Stimulated activated CD4-positive, alpha-beta T cell treated with anti-CD3 and anti-CD28 coated beads, Interleukin-2, amount 100 ng/mL, for 4 hours (primary cell): ENCODE results near the gene H6PD.
A peak's percentile ranks its signal among the peaks of the same experiment; 100 is the strongest.

Experiments
- DNase-seq: peaks from one replicate; pipeline ENCODE4 v3.0.0-alpha.2; 2020; ENCODE audit warnings: low read depth

Gene H6PD

GRCh38 chr1:9234223-9235095 is at the start of gene H6PD:
TSS of gene H6PD (plus strand) at chr1:9234774. CDS start at chr1:9244935, 10,161 bp downstream.
- DNase-seq, result peak; percentile 40

DNA sequence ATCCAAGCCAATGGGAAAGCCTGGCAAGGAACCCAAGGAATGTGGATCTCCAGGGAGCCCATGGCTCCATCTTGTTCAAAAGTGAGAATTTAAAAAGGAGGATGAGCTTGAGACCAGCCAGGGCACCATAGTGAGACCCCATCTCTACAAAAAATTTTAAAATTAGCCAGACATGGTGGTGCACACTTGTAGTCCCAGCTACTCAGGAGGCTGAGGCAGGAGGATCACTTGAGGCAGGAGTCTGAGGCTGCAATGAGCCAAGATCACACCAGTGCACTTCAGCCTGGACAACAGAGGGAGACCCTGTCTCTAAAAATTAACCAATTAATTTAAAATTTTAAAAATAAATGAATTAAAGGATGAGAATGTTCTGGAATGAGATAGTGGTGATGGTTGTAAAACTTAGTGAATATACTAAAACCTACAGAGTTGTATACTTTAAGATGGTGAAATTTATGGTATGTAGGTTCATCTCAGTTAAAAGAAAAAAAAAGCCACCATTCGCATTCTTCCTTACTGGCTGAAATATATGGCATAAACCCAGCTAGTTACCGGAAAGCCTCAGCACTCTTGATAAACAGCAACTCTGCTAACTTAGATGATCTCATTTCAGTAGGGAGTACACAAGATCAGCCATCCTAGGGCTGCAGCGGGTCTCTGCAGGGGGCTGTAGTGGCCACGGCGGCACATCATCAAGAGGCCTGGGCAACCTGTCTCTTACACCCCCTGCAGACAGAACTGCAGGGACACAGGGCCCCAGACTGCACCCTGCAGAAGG is 48.3 kb upstream of the H6PD start:
- no peak for DNase-seq

GRCh38 chr1:9187004-9187403 is 47.6 kb upstream of the H6PD start:
- DNase-seq, result no peak

- DNase-seq, result no peak
Measured at GRCh38 chr1:9190234-9190633, 44.3 kb upstream of the H6PD start.

DNA sequence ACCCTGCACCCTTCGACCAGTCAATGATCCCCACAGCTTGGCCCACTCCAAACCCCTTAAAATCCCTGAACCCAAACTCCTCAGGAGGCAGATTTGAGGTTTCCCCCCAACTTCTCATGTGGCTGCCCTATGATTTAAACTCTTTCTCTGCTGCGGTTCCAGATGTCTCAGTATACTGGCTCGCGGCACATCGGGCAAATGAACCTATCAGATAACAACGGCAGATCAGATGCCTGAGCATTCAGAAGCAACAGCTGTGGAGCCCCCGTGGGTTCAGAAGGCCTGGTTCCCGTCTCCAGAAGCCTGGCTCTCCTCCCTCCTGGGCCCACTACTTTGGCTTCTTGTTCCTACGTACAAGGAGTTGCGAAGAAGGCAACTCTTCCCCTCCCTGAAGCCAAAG is 43.3 kb upstream of the H6PD start:
- no peak for DNase-seq

- no peak for DNase-seq
Measured at GRCh38 chr1:9192578-9193232, 41.9 kb upstream of the H6PD start.

- DNase-seq, result no peak
Measured at GRCh38 chr1:9193233-9193625, 41.3 kb upstream of the H6PD start.

- no peak for DNase-seq
Measured at GRCh38 chr1:9194024-9194423, 40.5 kb upstream of the H6PD start.

DNA sequence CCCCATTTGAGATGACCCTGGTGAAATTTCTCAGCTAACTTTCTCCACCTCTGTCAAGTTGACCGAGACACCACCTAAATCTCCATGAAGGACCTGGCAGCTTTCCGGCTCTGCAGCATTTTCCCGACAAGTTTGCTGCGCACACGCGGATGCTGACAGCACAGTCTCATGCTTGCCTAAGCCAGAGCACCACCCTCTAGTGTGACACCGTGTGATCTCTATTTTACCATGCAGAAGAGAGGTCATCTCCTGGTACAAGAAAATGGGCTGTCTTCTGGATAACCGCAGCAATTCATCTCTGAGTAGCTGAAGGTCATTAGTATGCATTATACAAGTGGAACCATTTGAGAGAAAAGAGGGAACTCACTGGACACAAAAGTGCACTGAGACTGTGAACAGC is 38.9 kb upstream of the H6PD start:
- DNase-seq, result no peak

DNA sequence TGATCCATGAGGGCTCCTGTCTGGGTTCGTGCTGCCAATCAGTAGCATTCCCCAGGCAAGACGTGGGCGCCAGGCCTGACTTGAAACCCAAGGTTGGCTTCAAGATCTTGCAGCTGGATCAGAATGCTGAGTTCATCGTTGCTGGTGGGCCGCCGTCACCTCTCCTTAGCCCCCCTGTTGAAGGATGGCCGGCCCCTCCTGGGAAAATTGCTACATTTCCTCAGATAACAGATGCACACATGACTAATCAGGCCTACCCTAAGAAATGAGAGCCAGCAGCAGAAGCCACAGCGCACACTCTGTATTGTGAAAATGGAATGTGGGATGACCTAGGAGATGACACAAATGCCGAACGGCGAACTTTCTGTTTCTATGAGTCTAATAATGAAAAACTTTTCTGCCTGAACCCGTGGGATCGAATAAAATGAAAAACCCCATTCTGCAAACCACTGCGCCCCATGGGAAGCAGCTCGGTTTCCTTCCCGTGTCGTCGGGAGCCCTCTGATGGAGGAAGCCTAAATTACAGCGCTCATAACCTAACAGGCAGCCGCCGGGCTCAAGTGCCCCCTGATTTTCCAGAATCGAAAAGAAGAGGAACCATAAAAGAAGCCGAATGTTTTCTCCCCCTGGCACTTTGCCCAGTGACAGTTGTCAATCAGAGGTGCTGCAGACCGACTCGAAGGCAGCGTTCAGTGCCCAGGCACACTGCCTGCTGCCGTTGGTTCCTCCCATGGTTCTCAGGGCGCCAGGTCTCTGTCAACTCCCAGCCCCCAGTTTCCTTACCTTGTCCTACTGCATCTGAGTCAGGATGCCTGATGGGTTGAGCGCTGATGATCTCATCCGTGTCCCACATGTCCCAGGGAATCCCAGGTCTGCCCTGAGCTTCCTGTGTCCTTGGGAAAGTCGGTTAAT is 38.2 kb upstream of the H6PD start:
- peak; percentile 33 for DNase-seq

DNA sequence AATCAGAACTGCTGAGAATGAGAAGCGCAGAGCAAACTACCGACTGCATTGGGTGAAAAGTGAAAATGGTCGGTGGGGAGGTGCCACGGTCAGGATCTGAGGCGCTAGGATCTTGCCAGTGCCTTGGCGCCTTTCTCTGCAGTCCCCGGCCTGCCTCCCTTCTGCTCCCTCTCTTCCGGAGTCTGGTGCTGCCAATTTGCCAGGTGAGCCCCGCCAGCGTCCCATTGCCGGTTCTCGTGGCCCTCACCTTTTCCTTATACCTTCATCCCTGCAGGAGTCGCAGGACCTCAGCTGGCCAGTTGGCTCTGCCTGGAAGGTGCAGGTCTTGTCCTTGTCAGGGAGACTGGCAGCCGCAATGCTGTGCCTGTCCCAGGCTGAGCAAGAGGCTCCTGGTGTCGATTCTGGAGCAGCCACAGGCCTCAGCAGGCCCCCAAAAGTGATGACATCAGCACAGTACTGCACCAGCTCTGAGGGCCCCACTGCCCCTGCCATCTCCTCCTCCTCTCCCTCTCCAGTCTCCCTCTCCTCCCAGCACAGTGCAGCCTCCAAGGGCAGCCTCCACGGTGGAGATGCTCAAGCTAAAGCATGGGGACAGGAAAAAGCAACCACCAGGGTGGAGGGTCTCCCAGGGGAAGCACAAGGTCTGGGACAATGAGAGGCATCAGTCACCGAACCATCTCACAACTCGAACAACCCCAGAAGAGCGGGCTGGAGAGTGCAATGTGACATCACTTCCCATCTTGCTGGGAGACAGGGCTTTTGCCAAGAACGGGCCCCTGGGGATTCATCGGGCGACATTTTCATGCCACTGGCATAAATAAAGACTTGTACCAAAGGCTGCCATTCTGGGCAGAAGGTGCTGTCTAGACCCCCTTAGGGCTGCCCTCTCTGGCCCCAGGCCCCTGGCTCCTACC is 37.1 kb upstream of the H6PD start:
- no peak for DNase-seq

DNA sequence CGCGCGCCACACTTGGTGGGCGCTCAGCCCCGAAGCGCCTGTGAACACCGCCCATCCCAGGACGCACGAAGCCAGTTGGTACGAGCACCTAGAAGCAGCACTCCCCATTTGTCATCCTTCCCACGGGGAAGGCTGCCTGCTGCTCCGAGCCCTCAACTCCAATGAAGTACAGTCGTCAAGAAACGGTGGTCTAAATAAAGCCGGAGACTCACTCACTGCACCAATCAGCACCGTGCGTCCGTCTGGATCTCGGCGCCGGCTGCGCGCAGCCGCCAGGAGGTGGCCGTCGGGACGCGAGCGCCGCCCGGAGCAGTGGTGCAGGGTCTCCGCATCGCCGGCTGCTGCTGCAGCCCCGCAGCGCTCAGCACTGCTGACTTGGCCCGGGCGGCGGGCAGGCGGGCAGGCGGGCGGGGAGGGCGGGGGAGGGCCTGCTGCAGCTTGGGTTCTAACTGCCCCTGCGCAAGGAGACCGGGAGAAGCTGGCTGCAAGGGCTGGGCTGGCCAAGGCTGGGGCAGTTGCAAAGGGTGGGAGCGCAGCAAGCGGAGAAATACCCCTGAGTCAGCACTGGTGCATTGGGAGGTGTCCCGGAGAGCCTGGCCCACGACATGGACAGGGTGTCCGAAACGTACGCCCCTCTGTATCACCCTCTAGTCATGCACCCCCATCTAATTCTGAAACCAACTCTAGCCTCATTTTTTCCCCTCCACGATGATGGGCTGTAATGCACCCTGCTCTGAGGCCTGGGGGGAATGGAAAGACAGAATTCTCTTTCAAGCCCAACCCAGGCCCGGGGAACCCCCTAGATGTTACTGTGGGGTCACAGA is 35.8 kb upstream of the H6PD start:
- DNase-seq, result no peak

GRCh38 chr1:9200441-9200840 is 34.1 kb upstream of the H6PD start:
- no peak for DNase-seq

DNA sequence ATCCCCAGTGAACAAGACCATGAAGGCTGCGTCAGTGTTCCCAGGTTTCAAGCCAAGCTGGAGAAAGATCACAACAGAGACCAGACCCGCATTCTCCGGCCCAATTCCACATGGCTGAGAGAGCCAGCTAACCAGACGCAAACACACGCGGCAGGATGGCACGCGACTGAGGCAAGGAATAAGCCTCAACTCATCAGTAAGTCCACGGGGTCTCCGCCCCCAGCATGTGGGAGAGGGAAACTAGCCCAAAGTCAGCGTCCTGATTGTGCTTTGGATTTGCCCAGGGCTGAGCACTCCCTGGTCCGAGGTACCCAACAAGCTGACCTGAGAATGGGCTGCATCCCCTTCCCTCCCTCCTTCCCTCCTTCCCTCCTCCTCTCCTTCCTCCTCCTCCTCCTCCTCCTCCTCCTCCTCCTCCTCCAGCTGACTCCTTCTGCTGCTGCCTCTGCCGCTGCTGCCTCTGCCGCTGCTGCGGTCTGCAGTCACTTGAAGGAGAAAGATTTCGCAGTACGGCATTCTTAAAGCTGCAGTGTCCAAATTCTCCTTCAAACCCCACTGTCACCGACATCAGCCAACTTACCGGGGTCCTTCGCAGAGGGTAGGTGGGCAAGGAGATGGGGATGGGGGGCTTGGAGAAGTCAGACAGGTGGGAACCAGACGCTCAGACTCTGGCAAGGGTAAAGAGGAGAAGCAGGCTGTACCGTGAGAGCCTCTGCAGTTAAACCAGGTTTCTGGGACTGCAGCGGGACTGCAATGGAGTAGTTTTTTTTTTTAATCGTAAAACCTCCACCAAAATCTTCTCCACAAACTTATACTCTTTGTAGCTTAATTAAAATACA is 33.0 kb upstream of the H6PD start:
- no peak for DNase-seq

DNA sequence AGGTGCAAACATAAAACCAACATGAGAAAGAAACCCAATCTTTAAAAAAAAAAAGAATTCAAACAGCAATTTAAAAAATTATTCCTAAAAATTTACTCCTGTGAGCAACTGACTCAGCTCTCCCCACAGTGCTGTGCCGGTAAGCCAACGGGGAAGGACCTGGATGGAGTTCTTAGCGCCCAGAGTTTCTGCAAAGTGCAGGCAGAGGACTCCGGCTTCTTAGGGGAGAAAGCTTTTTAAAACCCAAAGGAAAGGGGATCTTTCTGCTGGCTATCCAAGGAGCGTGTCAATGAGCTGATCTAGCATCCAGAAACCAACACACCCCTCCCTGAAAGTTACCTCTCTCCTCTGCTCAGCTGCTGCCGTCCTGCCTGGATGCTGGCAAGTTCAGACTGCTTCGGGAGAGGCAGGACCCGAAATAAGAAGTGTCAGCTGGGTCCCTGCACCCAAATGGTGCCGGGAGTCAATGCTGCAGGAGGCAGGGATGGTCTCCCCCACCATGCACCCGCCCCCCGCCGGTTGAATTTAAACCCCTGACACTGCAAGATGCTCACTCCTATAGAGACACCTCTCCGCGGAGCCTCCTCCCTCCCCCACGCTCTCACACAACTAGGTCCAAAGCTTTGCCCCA is 32.2 kb upstream of the H6PD start:
- no peak for DNase-seq

- no peak for DNase-seq
Measured at GRCh38 chr1:9203511-9203982, 31.0 kb upstream of the H6PD start.

DNA sequence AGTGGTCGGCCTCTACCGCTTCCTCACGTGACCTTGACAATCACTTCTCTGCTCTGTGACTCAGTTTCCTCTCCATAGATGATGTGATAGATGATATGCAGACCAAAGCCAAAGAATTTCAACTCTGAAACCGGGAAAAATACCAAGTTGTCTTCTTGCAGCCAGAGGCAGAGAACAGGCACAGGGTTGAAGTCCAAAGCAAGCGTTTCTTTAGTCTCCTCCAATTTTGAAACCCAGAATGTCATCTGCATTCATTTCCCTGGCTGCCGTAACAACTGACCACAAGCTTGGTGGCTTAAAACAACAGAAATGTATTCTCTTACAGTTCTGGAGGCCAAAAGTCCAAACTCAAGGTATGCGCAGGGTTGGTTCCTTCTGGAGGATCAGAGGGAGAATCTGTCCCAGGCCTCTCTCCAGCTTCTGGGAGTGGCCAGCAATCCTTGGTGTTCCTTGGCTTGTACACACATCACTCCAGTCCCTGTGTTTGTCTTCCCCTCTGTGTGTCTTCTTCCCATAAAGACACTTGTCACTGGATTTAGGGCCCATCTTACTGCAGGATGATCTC is 30.3 kb upstream of the H6PD start:
- no peak for DNase-seq

DNA sequence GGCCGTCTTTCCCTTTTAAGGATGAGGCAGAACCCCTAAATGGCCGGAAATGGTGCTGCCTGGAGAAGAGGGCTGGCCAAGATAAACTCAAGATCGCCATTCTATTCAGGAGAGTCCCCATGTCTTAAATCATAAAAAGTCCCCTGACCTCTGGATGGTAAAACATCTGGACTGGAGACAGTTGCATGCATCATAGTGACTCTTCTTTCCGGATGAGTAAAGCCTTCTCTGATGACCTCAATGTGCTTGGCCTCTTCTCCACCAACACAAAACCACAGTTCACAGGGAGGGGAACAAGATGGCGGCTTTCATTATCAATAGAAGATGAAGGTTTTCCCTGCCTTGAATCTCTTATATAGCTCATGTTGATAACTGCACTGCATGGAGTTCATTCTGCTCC is 27.5 kb upstream of the H6PD start:
- no peak for DNase-seq
